ENCODE results near the gene FXYD1. TPM values are rescaled to one million over a fixed set of nuclear protein-coding genes. Genes with fewer than 3 reads are reported as not detected.

The FXYD1 gene
- total and polyA plus RNA-seq, 2 experiments from 2014 or later: 1.5 to 26.8 TPM

GRCh38 chr19:35178701-35179100 lies 40.1 kb downstream of the FXYD1 start:
- TF ChIP-seq STAT1 (IDR thresholded peaks at IDR 0.05; ENCODE audit: unreplicated experiment) (no peak), ZNF331 (CRISPR knock-in tag; IDR thresholded peaks at IDR 0.05; ENCODE audit: low read depth) (no peak), POLR2AphosphoS5 (IDR thresholded peaks at IDR 0.05; ENCODE audit: low read depth) (no peak), NANOG (IDR thresholded peaks at IDR 0.05; ENCODE audit: borderline replicate concordance) (no peak), EZH2phosphoT487 (IDR thresholded peaks at IDR 0.05; ENCODE audit: unreplicated experiment) (no peak), REST (IDR thresholded peaks at IDR 0.05; ENCODE audit: unreplicated experiment) (no peak), JUNB (IDR thresholded peaks at IDR 0.05; ENCODE audit: unreplicated experiment) (no peak), CREB1 (CRISPR knock-in tag; IDR thresholded peaks at IDR 0.05; ENCODE audit: low read depth) (no peak), EZH2 (IDR thresholded peaks at IDR 0.05; ENCODE audit: low read depth, unreplicated experiment) (no peak), ZNF114 (CRISPR knock-in tag; IDR thresholded peaks at IDR 0.05) (no peak)
- TF ChIP-seq, protein P1, sequence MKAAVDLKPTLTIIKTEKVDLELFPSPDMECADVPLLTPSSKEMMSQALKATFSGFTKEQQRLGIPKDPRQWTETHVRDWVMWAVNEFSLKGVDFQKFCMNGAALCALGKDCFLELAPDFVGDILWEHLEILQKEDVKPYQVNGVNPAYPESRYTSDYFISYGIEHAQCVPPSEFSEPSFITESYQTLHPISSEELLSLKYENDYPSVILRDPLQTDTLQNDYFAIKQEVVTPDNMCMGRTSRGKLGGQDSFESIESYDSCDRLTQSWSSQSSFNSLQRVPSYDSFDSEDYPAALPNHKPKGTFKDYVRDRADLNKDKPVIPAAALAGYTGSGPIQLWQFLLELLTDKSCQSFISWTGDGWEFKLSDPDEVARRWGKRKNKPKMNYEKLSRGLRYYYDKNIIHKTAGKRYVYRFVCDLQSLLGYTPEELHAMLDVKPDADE (IDR thresholded peaks at IDR 0.05): no peak
- TF ChIP-seq, protein P2, sequence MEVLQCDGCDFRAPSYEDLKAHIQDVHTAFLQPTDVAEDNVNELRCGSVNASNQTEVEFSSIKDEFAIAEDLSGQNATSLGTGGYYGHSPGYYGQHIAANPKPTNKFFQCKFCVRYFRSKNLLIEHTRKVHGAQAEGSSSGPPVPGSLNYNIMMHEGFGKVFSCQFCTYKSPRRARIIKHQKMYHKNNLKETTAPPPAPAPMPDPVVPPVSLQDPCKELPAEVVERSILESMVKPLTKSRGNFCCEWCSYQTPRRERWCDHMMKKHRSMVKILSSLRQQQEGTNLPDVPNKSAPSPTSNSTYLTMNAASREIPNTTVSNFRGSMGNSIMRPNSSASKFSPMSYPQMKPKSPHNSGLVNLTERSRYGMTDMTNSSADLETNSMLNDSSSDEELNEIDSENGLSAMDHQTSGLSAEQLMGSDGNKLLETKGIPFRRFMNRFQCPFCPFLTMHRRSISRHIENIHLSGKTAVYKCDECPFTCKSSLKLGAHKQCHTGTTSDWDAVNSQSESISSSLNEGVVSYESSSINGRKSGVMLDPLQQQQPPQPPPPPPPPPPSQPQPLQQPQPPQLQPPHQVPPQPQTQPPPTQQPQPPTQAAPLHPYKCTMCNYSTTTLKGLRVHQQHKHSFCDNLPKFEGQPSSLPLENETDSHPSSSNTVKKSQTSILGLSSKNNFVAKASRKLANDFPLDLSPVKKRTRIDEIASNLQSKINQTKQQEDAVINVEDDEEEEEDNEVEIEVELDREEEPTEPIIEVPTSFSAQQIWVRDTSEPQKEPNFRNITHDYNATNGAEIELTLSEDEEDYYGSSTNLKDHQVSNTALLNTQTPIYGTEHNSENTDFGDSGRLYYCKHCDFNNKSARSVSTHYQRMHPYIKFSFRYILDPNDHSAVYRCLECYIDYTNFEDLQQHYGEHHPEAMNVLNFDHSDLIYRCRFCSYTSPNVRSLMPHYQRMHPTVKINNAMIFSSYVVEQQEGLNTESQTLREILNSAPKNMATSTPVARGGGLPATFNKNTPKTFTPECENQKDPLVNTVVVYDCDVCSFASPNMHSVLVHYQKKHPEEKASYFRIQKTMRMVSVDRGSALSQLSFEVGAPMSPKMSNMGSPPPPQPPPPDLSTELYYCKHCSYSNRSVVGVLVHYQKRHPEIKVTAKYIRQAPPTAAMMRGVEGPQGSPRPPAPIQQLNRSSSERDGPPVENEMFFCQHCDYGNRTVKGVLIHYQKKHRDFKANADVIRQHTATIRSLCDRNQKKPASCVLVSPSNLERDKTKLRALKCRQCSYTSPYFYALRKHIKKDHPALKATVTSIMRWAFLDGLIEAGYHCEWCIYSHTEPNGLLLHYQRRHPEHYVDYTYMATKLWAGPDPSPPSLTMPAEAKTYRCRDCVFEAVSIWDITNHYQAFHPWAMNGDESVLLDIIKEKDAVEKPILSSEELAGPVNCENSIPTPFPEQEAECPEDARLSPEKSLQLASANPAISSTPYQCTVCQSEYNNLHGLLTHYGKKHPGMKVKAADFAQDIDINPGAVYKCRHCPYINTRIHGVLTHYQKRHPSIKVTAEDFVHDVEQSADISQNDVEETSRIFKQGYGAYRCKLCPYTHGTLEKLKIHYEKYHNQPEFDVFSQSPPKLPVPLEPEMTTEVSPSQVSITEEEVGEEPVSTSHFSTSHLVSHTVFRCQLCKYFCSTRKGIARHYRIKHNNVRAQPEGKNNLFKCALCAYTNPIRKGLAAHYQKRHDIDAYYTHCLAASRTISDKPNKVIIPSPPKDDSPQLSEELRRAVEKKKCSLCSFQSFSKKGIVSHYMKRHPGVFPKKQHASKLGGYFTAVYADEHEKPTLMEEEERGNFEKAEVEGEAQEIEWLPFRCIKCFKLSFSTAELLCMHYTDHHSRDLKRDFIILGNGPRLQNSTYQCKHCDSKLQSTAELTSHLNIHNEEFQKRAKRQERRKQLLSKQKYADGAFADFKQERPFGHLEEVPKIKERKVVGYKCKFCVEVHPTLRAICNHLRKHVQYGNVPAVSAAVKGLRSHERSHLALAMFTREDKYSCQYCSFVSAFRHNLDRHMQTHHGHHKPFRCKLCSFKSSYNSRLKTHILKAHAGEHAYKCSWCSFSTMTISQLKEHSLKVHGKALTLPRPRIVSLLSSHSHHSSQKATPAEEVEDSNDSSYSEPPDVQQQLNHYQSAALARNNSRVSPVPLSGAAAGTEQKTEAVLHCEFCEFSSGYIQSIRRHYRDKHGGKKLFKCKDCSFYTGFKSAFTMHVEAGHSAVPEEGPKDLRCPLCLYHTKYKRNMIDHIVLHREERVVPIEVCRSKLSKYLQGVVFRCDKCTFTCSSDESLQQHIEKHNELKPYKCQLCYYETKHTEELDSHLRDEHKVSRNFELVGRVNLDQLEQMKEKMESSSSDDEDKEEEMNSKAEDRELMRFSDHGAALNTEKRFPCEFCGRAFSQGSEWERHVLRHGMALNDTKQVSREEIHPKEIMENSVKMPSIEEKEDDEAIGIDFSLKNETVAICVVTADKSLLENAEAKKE (CRISPR knock-in tag; IDR thresholded peaks at IDR 0.05): no peak
- TF ChIP-seq, protein P3, sequence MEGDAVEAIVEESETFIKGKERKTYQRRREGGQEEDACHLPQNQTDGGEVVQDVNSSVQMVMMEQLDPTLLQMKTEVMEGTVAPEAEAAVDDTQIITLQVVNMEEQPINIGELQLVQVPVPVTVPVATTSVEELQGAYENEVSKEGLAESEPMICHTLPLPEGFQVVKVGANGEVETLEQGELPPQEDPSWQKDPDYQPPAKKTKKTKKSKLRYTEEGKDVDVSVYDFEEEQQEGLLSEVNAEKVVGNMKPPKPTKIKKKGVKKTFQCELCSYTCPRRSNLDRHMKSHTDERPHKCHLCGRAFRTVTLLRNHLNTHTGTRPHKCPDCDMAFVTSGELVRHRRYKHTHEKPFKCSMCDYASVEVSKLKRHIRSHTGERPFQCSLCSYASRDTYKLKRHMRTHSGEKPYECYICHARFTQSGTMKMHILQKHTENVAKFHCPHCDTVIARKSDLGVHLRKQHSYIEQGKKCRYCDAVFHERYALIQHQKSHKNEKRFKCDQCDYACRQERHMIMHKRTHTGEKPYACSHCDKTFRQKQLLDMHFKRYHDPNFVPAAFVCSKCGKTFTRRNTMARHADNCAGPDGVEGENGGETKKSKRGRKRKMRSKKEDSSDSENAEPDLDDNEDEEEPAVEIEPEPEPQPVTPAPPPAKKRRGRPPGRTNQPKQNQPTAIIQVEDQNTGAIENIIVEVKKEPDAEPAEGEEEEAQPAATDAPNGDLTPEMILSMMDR (conservative IDR thresholded peaks at IDR 0.05; ENCODE audit: low read depth in 2 of 2): no peak
- peaks cover 5% of the 10 kb centered on the region; the same call in 1 of the 3 replicates for H3K4me1 Mint-ChIP-seq
- H3K27ac ChIP-seq (ENCODE audit: low read depth): no peak overlapping the region
- no peak overlapping the region for H3K4me3 Mint-ChIP-seq
- no peak overlapping the region for H3K27ac Mint-ChIP-seq
- no peaks in the 10 kb centered on the region; the same call in 2 of the 3 replicates for H3K36me3 Mint-ChIP-seq (ENCODE audit: low read depth)
- no peaks in the 10 kb centered on the region; the same call in 1 of the 2 replicates for H3K9me2 ChIP-seq (ENCODE audit: insufficient read depth)
- peaks cover 5% of the 10 kb centered on the region for H3K27me3 Mint-ChIP-seq (ENCODE audit: insufficient read depth, low read depth, poor library complexity)
- no peaks in the 10 kb centered on the region for H3K79me2 ChIP-seq (replicated peaks; ENCODE audit: insufficient read depth)
- H3K4me1 ChIP-seq (ENCODE audit: insufficient read depth): 0 out of 2 replicates have a peak, but pooled peaks cover 5% of the 10 kb centered on the region
- no peak overlapping the region for H3K4me2 ChIP-seq
- no peaks in the 10 kb centered on the region for H3K27me3 ChIP-seq (ENCODE audit: insufficient read depth)
- ATAC-seq (no peak), DNase-seq (ENCODE audit: low spot score) (no peak)
- no peaks in the 10 kb centered on the region for H3F3A ChIP-seq (replicated peaks; ENCODE audit: low read depth)
- peaks cover 8% of the 10 kb centered on the region for H3K9me3 Mint-ChIP-seq
- H2AFZ ChIP-seq: no peak overlapping the region
- no peaks in the 10 kb centered on the region for H3K36me3 ChIP-seq (ENCODE audit: insufficient read depth)
- H3K4me3 ChIP-seq: no peak overlapping the region
- H4K20me1 ChIP-seq (replicated peaks; ENCODE audit: insufficient read depth): no peaks in the 10 kb centered on the region
